Uterus (tissue), 4 donors: ENCODE data around the gene PCP4. TPM values are rescaled to one million over a fixed set of nuclear protein-coding genes. Genes with fewer than 3 reads are reported as not detected.

ENCODE experiments used
- DNase-seq, 2 donors: peaks; one replicate each; pipeline ENCODE4 v3.0.0-alpha.2; 2019 to 2020
- H3K27ac ChIP-seq, 2 donors: fragments of 200-600 bp; sonication (generic); 1 replicate in 1 of 2; 2 replicates in 1 of 2; pipeline ENCODE4 v1.5.1; 2016 to 2018
- H3K27me3 ChIP-seq, 2 donors: fragments of 200-600 bp; sonication (generic); one replicate each; pipeline ENCODE4 v1.5.1; 2018 to 2019; ENCODE audit warnings: control low read depth in 1 of 2
- H3K36me3 ChIP-seq, 2 donors: fragments of 200-600 bp; sonication (generic); one replicate each; pipeline ENCODE4 v1.5.1; 2019; ENCODE audit warnings: control low read depth in 1 of 2
- H3K4me1 ChIP-seq, 2 donors: fragments of 200-600 bp; sonication (generic); one replicate each; pipeline ENCODE4 v1.5.1; 2018 to 2019; ENCODE audit warnings: control low read depth in 1 of 2
- H3K4me3 ChIP-seq, 2 donors: fragments of 200-600 bp; sonication (generic); 1 replicate in 1 of 2; 2 replicates in 1 of 2; pipeline ENCODE4 v1.5.1; 2018 to 2019; ENCODE audit warnings: mild to moderate bottlenecking in 1 of 2
- H3K9me3 ChIP-seq, 2 donors: fragments of 200-600 bp; sonication (generic); one replicate each; pipeline ENCODE4 v1.5.1; 2019; ENCODE audit warnings: control low read depth in 1 of 2
- POLR2A ChIP-seq, 2 donors: fragments of 450-650 bp; IDR thresholded peaks; one replicate each; pipeline ENCODE4 v1.6.1; 2016; ENCODE audit warnings: antibody characterized with exemption in 2 of 2, mild to moderate bottlenecking in 1 of 2, moderate library complexity in 1 of 2
- intact Hi-C: fragments of 100-400 bp; cut with DNase I; formaldehyde crosslinking; loops from one replicate; pipeline ENCODE4 v1.15.1; 2023; ENCODE audit warnings: low total_unique reads
- total RNA-seq, 4 donors: library from RNA; depleted of rRNA in 3 of 4; stranded (reverse); fragments of >200 nt in 3 of 4; gene quantifications; one replicate each; pipeline versions ENCODE4 v1.1.0 to v1.2.4, GENCODE V29; 2014 to 2023
- TF ChIP-seq, protein P1 (sequence below), 4 experiments: fragments of 200-600 bp in 2 of 4; fragments of 450-650 bp in 2 of 4; sonication (generic) in 2 of 4; IDR thresholded peaks; one replicate each; pipeline ENCODE4 v1.5.1; 2016 to 2019; ENCODE audit warnings: antibody characterized with exemption in 4 of 4, mild to moderate bottlenecking in 2 of 4, moderate library complexity in 1 of 4
- donor health status: DM: yes; HTN: yes; CAD: no.

The PCP4 gene
- total RNA-seq, 4 donors from 2014 or later = 5.3 to 35.9 (median 20.3) TPM

GRCh38 chr21:39969691-39970364, 102.6 kb downstream of the PCP4 start:
- H3K9me3 ChIP-seq = no peaks in the 10 kb centered on the region
- no peaks in the 10 kb centered on the region for H3K4me1 ChIP-seq
- H3K27me3 ChIP-seq = no peaks in the 10 kb centered on the region
- H3K27ac ChIP-seq = no peak overlapping the region
- intact Hi-C loops = no loop called here
- no peaks in the 10 kb centered on the region for H3K36me3 ChIP-seq
- TF ChIP-seq, protein P1, sequence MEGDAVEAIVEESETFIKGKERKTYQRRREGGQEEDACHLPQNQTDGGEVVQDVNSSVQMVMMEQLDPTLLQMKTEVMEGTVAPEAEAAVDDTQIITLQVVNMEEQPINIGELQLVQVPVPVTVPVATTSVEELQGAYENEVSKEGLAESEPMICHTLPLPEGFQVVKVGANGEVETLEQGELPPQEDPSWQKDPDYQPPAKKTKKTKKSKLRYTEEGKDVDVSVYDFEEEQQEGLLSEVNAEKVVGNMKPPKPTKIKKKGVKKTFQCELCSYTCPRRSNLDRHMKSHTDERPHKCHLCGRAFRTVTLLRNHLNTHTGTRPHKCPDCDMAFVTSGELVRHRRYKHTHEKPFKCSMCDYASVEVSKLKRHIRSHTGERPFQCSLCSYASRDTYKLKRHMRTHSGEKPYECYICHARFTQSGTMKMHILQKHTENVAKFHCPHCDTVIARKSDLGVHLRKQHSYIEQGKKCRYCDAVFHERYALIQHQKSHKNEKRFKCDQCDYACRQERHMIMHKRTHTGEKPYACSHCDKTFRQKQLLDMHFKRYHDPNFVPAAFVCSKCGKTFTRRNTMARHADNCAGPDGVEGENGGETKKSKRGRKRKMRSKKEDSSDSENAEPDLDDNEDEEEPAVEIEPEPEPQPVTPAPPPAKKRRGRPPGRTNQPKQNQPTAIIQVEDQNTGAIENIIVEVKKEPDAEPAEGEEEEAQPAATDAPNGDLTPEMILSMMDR (IDR thresholded peaks at IDR 0.05) = no peak
- no peak for TF ChIP-seq POLR2A (IDR thresholded peaks at IDR 0.05)
- DNase-seq = no peak
- H3K4me3 ChIP-seq = no peak overlapping the region

- TF ChIP-seq, protein P1 (IDR thresholded peaks at IDR 0.05) = no peak
- TF ChIP-seq POLR2A (IDR thresholded peaks at IDR 0.05) = no peak
- no peak overlapping the region for H3K27ac ChIP-seq
- no peaks in the 10 kb centered on the region for H3K27me3 ChIP-seq
- H3K36me3 ChIP-seq = no peaks in the 10 kb centered on the region
- intact Hi-C loops = no loop called here
- no peak for DNase-seq
- no peaks in the 10 kb centered on the region for H3K4me1 ChIP-seq
- no peaks in the 10 kb centered on the region for H3K9me3 ChIP-seq
- no peak overlapping the region for H3K4me3 ChIP-seq
These were observed 104.7 kb downstream of the PCP4 start for GRCh38 chr21:39971956-39972355.

DNA sequence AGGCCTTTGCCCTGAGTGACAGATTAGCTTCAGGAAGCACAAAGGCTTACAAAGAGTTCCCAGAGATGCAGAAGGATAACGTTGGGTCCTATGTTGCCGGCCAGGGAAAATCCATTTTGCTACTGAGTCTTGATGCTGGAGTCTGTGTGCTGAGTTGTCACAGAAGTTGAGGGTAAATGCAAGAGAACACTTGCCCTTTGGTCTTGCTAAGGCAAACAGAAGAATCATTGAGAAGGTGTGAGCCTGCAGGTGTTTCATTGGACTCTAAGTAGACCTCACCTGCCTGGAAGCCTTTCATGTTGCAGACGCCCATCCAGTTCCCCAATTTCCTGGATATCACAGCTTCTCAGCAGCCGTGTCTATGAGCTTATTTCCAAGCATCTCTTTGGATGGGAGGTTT, 105.2 kb downstream of the PCP4 start:
- Histone ChIP-seq H3K9me3 (no peaks in the 10 kb centered on the region), H3K27ac (no peak overlapping the region), H3K27me3 (no peaks in the 10 kb centered on the region), H3K36me3 (no peaks in the 10 kb centered on the region), H3K4me1 (no peaks in the 10 kb centered on the region), H3K4me3 (no peak overlapping the region)
- no peak for DNase-seq
- TF ChIP-seq, protein P1 (IDR thresholded peaks at IDR 0.05) = no peak
- TF ChIP-seq POLR2A (IDR thresholded peaks at IDR 0.05) = no peak
- intact Hi-C loops = no loop called here

- H3K27ac ChIP-seq = no peak overlapping the region
- no peaks in the 10 kb centered on the region for H3K27me3 ChIP-seq
- no peak overlapping the region for H3K4me3 ChIP-seq
- no peaks in the 10 kb centered on the region for H3K9me3 ChIP-seq
- TF ChIP-seq POLR2A (IDR thresholded peaks at IDR 0.05) = no peak
- TF ChIP-seq, protein P1 (IDR thresholded peaks at IDR 0.05) = no peak
- intact Hi-C loops = no loop called here
- no peaks in the 10 kb centered on the region for H3K36me3 ChIP-seq
- no peak for DNase-seq
- H3K4me1 ChIP-seq = no peaks in the 10 kb centered on the region
These were observed 105.9 kb downstream of the PCP4 start for GRCh38 chr21:39972976-39973770.

DNA sequence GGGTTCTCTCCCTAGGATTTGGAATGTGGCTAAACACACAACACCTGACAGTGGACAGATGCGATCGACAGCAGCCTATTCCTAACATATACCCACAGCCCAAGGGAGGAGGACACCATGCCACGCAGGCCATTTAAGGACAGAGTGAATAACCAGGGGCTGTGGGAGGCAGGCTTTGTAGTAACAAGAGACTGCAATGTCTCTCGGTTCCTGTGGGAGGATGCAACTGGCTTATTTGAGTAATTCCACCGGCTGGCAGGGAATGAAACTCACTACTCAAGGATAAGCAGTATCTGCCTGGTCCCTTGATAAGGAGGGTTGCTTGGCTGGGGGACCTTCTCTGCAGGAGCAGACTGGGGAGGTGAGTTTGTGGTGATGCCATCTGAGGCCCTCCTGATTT, 109.6 kb downstream of the PCP4 start:
- H3K27me3 ChIP-seq = no peaks in the 10 kb centered on the region
- DNase-seq = no peak
- no peaks in the 10 kb centered on the region for H3K9me3 ChIP-seq
- H3K4me1 ChIP-seq = no peaks in the 10 kb centered on the region
- no peak for TF ChIP-seq POLR2A (IDR thresholded peaks at IDR 0.05)
- TF ChIP-seq, protein P1 (IDR thresholded peaks at IDR 0.05) = no peak
- intact Hi-C loops = no loop called here
- H3K27ac ChIP-seq = no peak overlapping the region
- H3K36me3 ChIP-seq = no peaks in the 10 kb centered on the region
- H3K4me3 ChIP-seq = no peak overlapping the region
